ENCODE results near the gene SH3BGRL2.

- no peak for TF ChIP-seq NR2C2 (CRISPR knock-in tag; IDR thresholded peaks at IDR 0.05)
- no peak for TF ChIP-seq CTCF (IDR thresholded peaks at IDR 0.05)
These were observed 119.7 kb downstream of the SH3BGRL2 start for GRCh38 chr6:79750806-79751205.
